ENCODE results near the gene NTF3.

DNA sequence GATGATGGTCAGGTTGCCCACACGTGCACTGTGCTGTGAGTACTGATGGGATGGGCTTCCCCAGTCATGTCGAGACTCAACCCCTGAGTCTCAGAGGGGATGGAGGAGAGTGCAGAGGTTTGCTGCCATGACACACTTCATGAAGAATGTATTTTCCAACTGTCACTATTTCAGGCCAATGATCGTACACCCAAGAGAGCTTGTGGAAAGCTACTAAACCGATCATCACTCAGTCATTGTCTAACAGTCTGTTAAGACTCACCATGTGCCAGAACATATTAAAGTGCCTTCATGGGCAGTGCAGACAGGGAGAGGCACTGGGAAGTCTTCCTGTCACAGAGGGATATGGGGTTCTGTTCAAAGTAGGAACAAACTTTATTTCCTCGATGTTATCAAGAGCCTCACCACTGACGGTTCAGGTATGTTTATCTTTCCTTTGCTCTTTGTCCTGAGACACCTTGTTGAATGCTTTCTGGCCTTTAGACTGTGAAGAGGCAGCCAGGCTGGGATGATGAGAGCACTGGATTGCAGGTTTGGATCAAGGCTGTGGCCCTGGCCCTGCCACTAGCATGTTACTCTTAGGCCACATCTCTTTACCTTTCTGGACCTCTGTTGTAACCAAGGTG, 41.6 kb upstream of the NTF3 start:
- TF ChIP-seq, protein P1, sequence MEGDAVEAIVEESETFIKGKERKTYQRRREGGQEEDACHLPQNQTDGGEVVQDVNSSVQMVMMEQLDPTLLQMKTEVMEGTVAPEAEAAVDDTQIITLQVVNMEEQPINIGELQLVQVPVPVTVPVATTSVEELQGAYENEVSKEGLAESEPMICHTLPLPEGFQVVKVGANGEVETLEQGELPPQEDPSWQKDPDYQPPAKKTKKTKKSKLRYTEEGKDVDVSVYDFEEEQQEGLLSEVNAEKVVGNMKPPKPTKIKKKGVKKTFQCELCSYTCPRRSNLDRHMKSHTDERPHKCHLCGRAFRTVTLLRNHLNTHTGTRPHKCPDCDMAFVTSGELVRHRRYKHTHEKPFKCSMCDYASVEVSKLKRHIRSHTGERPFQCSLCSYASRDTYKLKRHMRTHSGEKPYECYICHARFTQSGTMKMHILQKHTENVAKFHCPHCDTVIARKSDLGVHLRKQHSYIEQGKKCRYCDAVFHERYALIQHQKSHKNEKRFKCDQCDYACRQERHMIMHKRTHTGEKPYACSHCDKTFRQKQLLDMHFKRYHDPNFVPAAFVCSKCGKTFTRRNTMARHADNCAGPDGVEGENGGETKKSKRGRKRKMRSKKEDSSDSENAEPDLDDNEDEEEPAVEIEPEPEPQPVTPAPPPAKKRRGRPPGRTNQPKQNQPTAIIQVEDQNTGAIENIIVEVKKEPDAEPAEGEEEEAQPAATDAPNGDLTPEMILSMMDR (IDR thresholded peaks at IDR 0.05): no peak
- no peak for TF ChIP-seq POLR2AphosphoS5 (IDR thresholded peaks at IDR 0.05)
